NCI-H2227 (cell line): ENCODE measurements around the gene OS9.

Experiments used
- DNase-seq: peaks from one replicate; lab custom pipeline; 2025; ENCODE audit not compliant: unreplicated experiment; lab: John Stamatoyannopoulos, UW

Gene OS9

DNA sequence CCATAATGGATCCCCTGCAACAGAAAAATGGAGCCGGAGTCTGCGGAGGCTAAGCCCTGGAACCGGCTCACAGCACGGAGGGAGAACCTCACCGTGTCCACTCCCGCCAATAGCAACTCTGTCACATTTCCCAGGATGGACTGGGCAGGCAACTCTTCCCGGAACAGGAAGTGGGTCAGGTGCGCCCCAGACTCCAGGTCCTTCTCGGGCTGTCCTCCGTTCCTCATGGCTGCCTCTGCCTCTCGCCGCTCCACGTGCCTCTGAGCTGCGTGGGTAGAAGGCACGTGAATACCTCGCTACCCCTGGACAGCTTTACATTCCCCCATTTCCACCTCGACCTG lies 70.7 kb downstream of the OS9 start:
- peak; percentile 19 for DNase-seq

DNA sequence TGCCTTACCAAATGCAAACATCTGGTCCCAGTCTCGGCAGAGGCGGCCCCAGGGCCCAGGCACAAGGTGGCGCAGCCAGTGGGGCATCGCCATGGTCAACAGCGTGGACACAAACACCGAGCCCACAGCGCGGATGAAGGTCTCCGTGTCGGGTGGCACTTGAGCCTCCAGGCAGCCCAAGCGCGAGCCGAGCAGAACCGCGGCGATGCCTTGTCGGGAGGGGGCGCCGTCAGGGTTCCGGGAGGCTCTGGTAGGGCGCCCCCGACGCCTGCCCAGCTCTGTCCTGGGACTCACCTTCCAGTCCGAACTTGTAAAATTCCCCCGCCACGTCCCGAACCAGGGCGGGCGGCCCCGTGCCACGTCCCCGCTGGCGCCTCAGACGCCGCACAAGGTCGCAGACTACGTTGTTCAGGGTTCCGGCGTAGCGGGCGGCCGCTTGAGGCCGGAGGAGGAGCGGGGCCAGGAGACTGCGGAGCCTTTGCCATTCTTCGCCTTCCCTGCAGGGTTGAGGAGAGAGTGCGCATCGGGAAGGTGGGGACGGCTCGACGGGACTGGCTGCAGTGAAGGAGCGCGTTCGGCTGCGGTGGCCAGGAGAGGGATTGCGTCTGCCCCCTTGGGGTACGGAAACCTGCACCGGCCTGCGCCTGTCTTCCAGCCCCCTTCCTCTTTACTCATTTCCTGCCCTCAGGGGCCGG lies 71.2 kb downstream of the OS9 start:
- DNase-seq = peak; percentile 36

GRCh38 chr12:57765698-57766463 lies 71.9 kb downstream of the OS9 start:
- DNase-seq = no peak

DNA sequence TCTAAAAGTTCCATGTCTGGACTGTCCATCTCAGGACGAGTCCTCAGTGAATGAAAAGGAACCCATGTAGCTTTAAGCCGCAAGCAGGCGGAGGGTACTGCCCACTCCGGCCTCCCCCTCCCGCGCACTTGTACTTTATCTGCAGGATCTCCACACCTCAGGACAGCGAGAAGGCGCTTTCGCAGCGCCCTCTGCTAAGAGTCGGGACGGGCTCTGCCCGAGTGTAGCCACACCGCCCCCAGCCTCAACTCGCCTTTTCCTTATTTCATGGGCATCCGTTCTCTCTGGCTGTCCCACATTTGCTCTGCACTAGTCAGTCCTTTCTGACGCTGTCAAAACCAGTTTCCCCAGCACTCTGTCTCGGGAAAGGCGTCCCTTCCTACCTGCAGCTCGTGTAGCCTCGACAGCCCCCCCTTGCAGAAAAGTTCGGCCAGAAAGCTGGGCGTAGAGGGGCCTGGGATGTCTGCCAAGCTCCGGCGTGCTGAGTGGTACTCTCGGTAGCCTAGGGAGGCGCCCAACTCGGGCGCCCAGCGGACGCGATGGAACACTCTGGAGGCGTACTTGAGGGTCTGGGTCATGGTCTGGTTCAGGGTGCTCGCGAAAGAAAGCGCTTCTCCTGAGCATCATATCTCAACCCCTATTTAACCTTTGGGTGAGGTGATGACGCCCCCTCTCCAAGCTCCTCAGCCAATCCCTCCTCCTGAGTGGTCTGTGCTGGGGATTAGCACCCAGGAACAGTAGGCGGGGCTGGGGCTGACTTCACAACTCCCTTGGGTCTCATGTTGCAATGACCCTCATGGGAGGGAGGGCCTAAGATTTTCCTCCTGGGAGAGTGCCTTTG lies 72.8 kb downstream of the OS9 start, which contains the start of gene CYP27B1:
Gene CYP27B1 (minus strand): TSS at position 615 of the 841 bp plus-strand sequence. CDS start 37 bp downstream, at position 578.
- no peak for DNase-seq

DNA sequence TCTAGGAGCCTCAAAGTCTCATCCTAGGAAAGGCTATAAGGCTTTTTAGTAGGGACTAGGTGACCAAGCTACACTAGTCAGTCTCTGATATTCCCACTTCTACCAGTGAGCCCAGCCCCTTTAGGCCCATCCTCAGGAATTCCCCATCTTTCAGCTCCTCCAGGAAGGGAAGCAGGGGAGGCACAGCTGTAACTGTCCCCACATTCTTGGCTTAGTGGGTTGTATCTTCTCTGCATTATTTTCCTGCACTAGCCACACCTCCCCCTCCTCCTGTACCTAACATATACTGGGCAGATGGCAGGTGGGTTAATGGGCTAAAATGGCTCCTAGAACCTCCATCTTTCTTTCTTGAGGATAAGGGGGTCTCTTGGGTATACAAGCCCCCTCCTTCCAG lies 73.4 kb downstream of the OS9 start:
- DNase-seq = no peak

- no peak for DNase-seq
Observed at GRCh38 chr12:57767876-57768275, 73.9 kb downstream of the OS9 start.

GRCh38 chr12:57769594-57769993 lies 75.7 kb downstream of the OS9 start:
- no peak for DNase-seq

DNA sequence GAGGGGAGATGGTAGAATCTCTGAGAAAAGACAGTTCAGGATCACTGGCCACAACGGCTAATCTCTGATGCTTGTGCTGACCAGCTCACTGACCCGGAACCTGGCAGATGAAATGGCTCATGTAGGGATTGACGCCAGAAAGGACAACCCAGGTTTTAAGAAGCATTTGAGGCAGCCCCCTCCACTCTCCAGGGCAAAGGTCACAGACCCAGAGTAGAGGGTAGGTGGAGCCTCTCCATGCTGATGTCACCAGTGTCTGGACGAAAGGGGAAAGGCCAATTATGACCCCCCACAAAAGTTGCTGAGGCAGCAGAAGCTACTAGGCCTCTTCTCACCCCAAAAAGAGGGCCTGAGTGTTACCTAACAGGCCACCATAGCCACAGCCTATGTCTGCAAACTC lies 76.8 kb downstream of the OS9 start:
- no peak for DNase-seq
